HL-60 (cell line): ENCODE results near the gene LEF1.

Experiments used
- POLR2AphosphoS5 ChIP-seq: IDR thresholded peaks from 2 replicates; pipeline ENCODE4 v1.6.1; 2012; ENCODE audit warnings: low read depth
- TF ChIP-seq, protein P1 (sequence below): IDR thresholded peaks from one replicate; pipeline ENCODE4 v1.5.1; 2011; ENCODE audit warnings: low read length, control low read depth, inconsistent platforms; ENCODE audit not compliant: insufficient read depth

DNA sequence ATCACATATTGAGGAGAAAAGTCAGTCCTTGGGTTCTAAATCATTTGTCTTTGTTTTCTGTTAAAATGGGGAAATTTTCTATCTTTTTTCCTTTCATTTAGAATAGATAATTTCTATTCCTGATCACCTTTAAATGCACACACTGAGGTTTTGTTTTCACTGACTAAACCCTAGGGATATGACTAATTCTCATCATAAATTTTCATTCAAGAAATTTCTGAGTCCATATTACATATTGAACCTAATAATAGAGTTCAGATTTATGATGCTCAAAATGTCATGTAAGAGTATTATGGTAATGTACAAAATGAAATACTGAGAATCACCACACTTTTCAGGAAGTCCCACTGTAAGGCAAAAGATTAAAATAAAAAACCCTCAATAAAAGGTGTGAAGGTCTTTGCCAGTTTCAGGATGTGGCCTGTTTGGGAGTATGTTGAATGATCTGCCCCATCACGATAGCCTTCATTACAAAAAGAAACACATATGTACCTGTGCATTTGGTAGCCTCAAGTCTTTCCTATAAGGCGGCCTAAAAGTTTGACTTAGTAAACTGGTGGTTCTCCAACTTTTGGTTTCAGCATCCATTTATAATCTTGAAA, 49.4 kb downstream of the LEF1 start:
- TF ChIP-seq POLR2AphosphoS5, result no peak
- TF ChIP-seq, protein P1, sequence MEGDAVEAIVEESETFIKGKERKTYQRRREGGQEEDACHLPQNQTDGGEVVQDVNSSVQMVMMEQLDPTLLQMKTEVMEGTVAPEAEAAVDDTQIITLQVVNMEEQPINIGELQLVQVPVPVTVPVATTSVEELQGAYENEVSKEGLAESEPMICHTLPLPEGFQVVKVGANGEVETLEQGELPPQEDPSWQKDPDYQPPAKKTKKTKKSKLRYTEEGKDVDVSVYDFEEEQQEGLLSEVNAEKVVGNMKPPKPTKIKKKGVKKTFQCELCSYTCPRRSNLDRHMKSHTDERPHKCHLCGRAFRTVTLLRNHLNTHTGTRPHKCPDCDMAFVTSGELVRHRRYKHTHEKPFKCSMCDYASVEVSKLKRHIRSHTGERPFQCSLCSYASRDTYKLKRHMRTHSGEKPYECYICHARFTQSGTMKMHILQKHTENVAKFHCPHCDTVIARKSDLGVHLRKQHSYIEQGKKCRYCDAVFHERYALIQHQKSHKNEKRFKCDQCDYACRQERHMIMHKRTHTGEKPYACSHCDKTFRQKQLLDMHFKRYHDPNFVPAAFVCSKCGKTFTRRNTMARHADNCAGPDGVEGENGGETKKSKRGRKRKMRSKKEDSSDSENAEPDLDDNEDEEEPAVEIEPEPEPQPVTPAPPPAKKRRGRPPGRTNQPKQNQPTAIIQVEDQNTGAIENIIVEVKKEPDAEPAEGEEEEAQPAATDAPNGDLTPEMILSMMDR, result no peak
